ENCODE data around the gene PPP4R1.

The PPP4R1 gene

GRCh38 chr18:9574473-9575115 is 39.8 kb downstream of the PPP4R1 start:
- Histone ChIP-seq H3K27ac (peak overlapping the region; percentile 30), H3K4me1 (ENCODE audit: control insufficient read depth in 1 of 2, insufficient read depth in 1 of 2, low read depth in 1 of 2, low read length in 1 of 2) (peaks cover 0 to 6% of the 10 kb centered on the region in 2 experiments), H3K4me3 (ENCODE audit: low read depth in 1 of 2, low read length in 1 of 2) (no peak overlapping the region), H3K9me3 (no peaks in the 10 kb centered on the region), H3K27me3 (no peaks in the 10 kb centered on the region), H3K36me3 (peaks cover 99% of the 10 kb centered on the region)
- no peak for TF ChIP-seq CTCF (IDR thresholded peaks at IDR 0.05)

DNA sequence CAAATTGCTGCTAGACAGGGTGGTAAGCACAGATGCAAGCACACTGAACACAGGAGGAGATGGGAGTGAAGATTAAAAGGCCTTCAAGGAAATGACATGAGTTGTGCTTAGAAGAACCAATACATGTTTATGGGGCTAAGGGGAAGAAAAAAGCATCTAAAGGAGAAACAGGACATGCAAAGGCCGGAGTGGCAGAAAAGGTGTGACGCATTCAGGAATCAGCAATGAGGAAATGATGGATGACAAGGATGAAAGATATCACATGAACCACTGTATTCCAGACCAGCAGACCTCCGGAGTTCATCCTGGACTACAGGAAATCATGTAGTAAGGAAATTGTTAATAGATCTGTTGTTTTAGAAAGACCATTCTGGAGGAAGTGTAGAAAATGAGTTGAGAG is 42.8 kb downstream of the PPP4R1 start:
- no peak overlapping the region for H3K27ac ChIP-seq
- peaks cover 100% of the 10 kb centered on the region for H3K36me3 ChIP-seq
- no peak for TF ChIP-seq CTCF (IDR thresholded peaks at IDR 0.05)
- H3K4me3 ChIP-seq (ENCODE audit: low read depth in 1 of 2, low read length in 1 of 2), result no peak overlapping the region
- H3K4me1 ChIP-seq (ENCODE audit: control insufficient read depth in 1 of 2, insufficient read depth in 1 of 2, low read depth in 1 of 2, low read length in 1 of 2), result peaks cover 0 to 6% of the 10 kb centered on the region in 2 experiments
- H3K9me3 ChIP-seq, result no peaks in the 10 kb centered on the region
- H3K27me3 ChIP-seq, result no peaks in the 10 kb centered on the region

GRCh38 chr18:9570255-9570654 is 44.1 kb downstream of the PPP4R1 start:
- Histone ChIP-seq H3K4me1 (ENCODE audit: control insufficient read depth in 1 of 2, insufficient read depth in 1 of 2, low read depth in 1 of 2, low read length in 1 of 2) (no peaks in the 10 kb centered on the region), H3K27me3 (no peaks in the 10 kb centered on the region), H3K27ac (no peak overlapping the region), H3K36me3 (peaks cover 95% of the 10 kb centered on the region), H3K9me3 (no peaks in the 10 kb centered on the region), H3K4me3 (ENCODE audit: low read depth in 1 of 2, low read length in 1 of 2) (no peak overlapping the region)
- no peak for TF ChIP-seq CTCF (IDR thresholded peaks at IDR 0.05)

DNA sequence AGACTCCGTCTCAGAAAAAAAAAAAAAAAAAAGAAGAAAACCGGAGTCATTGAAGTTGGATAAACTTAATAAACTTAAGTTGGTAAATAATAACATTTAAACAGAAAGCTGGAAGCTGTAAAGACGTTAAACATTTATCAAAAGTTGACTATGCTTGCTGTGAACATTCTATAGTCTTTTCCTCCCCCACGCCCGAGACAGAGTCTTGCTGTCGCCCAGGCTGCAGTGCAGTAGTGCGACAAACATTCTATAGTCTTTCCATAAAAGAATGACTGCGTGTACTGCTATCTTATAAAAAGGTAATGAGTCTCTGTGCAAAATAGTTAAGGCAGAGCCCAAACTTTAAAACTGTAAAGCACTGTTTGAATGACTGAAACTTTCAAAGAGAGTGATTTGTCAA is 45.2 kb downstream of the PPP4R1 start:
- H3K27me3 ChIP-seq, result no peaks in the 10 kb centered on the region
- no peak for TF ChIP-seq CTCF (IDR thresholded peaks at IDR 0.05)
- peaks cover 94% of the 10 kb centered on the region for H3K36me3 ChIP-seq
- H3K4me1 ChIP-seq (ENCODE audit: control insufficient read depth in 1 of 2, insufficient read depth in 1 of 2, low read depth in 1 of 2, low read length in 1 of 2), result no peaks in the 10 kb centered on the region
- H3K27ac ChIP-seq, result no peak overlapping the region
- H3K4me3 ChIP-seq (ENCODE audit: low read depth in 1 of 2, low read length in 1 of 2), result no peak overlapping the region
- H3K9me3 ChIP-seq, result no peaks in the 10 kb centered on the region

DNA sequence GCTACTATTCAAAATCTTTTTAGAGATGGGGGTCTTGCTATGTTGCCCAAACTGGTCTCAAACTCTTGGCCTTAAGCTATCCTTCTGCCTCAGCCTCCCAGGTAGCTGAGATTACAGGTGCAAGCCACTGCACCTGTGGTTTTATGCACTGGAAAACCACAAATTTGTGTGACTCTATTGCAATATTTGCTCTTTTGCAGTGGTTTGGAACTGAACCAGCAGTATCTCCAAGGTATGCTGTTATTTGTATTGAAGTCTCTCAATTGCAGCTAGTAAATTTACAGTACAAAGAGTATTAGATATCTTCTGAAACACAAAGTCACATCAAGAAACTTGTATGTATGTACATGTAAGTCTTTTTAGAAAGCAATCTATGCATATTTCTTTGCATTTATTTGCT is 46.2 kb downstream of the PPP4R1 start:
- H3K36me3 ChIP-seq, result peaks cover 94% of the 10 kb centered on the region

More for the DNA sequence above, 46.2 kb downstream of the PPP4R1 start:
- no peak overlapping the region for H3K27ac ChIP-seq
- H3K4me1 ChIP-seq (ENCODE audit: control insufficient read depth in 1 of 2, insufficient read depth in 1 of 2, low read depth in 1 of 2, low read length in 1 of 2), result peaks cover 0 to 4% of the 10 kb centered on the region in 2 experiments
- H3K4me3 ChIP-seq (ENCODE audit: low read depth in 1 of 2, low read length in 1 of 2), result no peak overlapping the region
- TF ChIP-seq CTCF (IDR thresholded peaks at IDR 0.05), result no peak
- no peaks in the 10 kb centered on the region for H3K27me3 ChIP-seq
- no peaks in the 10 kb centered on the region for H3K9me3 ChIP-seq

Measured in neutrophil (primary cell).